GM12878 (cell line): Measurements from ENCODE around the gene CPNE5. TPM values are rescaled to one million over a fixed set of nuclear protein-coding genes. Genes with fewer than 3 reads are reported as not detected.

Experiments used
- ATAC-seq: fragments of 200-7000 bp; cut with Tn5 transposase; 3 replicates; pipeline ENCODE4 v1.9.1; 2020; ENCODE audit warnings: mild to moderate bottlenecking, moderate library complexity
- BruUV-seq: library from RNA; stranded (reverse); fragments of 400-500 nt; replicated peaks from 2 replicates; lab custom pipeline; 2021; lab: Mats Ljungman, UMichigan
- CTCF ChIA-PET: fragments of 300-600 bp; sonication (Branson Sonifier 250); formaldehyde crosslinking; extraction: SDS; loops from one replicate; lab custom pipeline; 2021; ENCODE audit warnings: inconsistent platforms; lab: Yijun Ruan, JAX
- POLR2A ChIA-PET: fragments of 350-600 bp; formaldehyde crosslinking; extraction: SDS; loops from one replicate; lab custom pipeline; 2021; ENCODE audit warnings: inconsistent platforms; lab: Charles Lee
- RAD21 ChIA-PET: fragments of 300-600 bp; sonication (Branson Sonifier 250); formaldehyde crosslinking; loops from one replicate; lab custom pipeline; 2023; ENCODE audit warnings: antibody characterized with exemption; ENCODE audit not compliant: unreplicated experiment; lab: Charles Lee
- SMC1A ChIA-PET: fragments of 300-600 bp; sonication (Branson Sonifier 250); formaldehyde crosslinking; loops from one replicate; lab custom pipeline; 2023; ENCODE audit not compliant: unreplicated experiment, uncharacterized antibody; lab: Charles Lee
- DNase-seq: peaks from one replicate; pipeline ENCODE4 v3.0.0-alpha.2; 2011; ENCODE audit warnings: low read depth, low spot score
- FAIRE-seq: peaks from 3 replicates; lab custom pipeline; 2011; peaks lifted over from hg19 to GRCh38; lab: Jason Lieb, UNC
- H2AFZ ChIP-seq: 2 replicates; pipeline ENCODE4 v1.6.0; 2011; ENCODE audit warnings: low read depth, low read length, control low read depth; ENCODE audit not compliant: control insufficient read depth
- H3K27ac ChIP-seq: 2 replicates; pipeline ENCODE4 v1.5.1; 2011; ENCODE audit warnings: control low read depth; ENCODE audit not compliant: control insufficient read depth, insufficient read depth
- H3K27me3 ChIP-seq, 2 experiments: replicated peaks in 1 of 2; 2 replicates each; pipeline versions ENCODE4 v1.6.0 to v1.6.1; 2011; ENCODE audit warnings: low read length in 1 of 2; ENCODE audit not compliant: control insufficient read depth in 2 of 2, insufficient read depth in 2 of 2
- H3K36me3 ChIP-seq, 2 experiments: 2 replicates each; pipeline ENCODE4 v1.5.1; 2011; ENCODE audit warnings: low read length in 1 of 2; ENCODE audit not compliant: control insufficient read depth in 2 of 2, insufficient read depth in 2 of 2
- H3K4me1 ChIP-seq: 2 replicates; pipeline ENCODE4 v1.6.1; 2011; ENCODE audit warnings: mild to moderate bottlenecking, low read length, moderate library complexity, mixed read lengths; ENCODE audit not compliant: control insufficient read depth, insufficient read depth
- H3K4me2 ChIP-seq: 2 replicates; pipeline ENCODE4 v1.6.0; 2011; ENCODE audit warnings: control low read depth; ENCODE audit not compliant: control insufficient read depth, insufficient read depth
- H3K4me3 ChIP-seq: fragments of 200-600 bp; sonication (generic); 2 replicates; pipeline ENCODE4 v1.5.1; 2016
- H3K79me2 ChIP-seq: 2 replicates; pipeline ENCODE4 v1.6.0; 2011; ENCODE audit warnings: low read length; ENCODE audit not compliant: control insufficient read depth, insufficient read depth
- H3K9ac ChIP-seq: 2 replicates; pipeline ENCODE4 v1.8.0; 2011; ENCODE audit warnings: low read length, control low read depth, mixed read lengths; ENCODE audit not compliant: control insufficient read depth, insufficient read depth
- H3K9me3 ChIP-seq: replicated peaks from 3 replicates; pipeline ENCODE4 v1.5.1; 2011; ENCODE audit warnings: mild to moderate bottlenecking, low read length; ENCODE audit not compliant: control insufficient read depth, insufficient read depth
- H4K20me1 ChIP-seq: 2 replicates; pipeline ENCODE4 v1.6.0; 2011; ENCODE audit not compliant: control insufficient read depth, insufficient read depth
- ATF3 ChIP-seq: IDR thresholded peaks from 2 replicates; pipeline ENCODE4 v1.6.1; 2011; ENCODE audit warnings: low read depth, mild to moderate bottlenecking, low read length, moderate library complexity, borderline replicate concordance; ENCODE audit errors: extremely low read depth
- ELK1 ChIP-seq: IDR thresholded peaks from 2 replicates; pipeline ENCODE4 v1.6.1; 2012; ENCODE audit warnings: low read depth, low read length, improper control_type of control experiment
- ZBTB4 ChIP-seq: fragments of 450-650 bp; formaldehyde crosslinking; IDR thresholded peaks from 2 replicates; pipeline ENCODE4 v1.4.0; 2022; ENCODE audit warnings: mild to moderate bottlenecking, moderate library complexity
- WGBS: methylation state at CpG from one replicate; pipeline ENCODE4 v1.1.6; 2016; ENCODE audit warnings: low lambda C conversion rate; ENCODE audit not compliant: insufficient replicate concordance, insufficient coverage; ENCODE audit errors: missing lambda C conversion rate; 5-methylcytosine and 5-hydroxymethylcytosine counted together
- in situ Hi-C: fragments of 300-500 bp; cut with MboI; formaldehyde crosslinking; loops from 9 replicates; pipeline ENCODE4 v1.14.3; 2018; ENCODE audit warnings: mixed read lengths
- intact Hi-C: fragments of 100-400 bp; cut with micrococcal nuclease; formaldehyde crosslinking; loops from one replicate; pipeline ENCODE4 v1.14.2; 2022; ENCODE audit not compliant: unreplicated experiment
- polyA plus RNA-seq, 11 experiments: library from polyadenylated mRNA; depleted of rRNA in 4 of 11; unstranded in 6 of 11; stranded (reverse) in 5 of 11; fragments of >200 nt; fragmentation: Nextera tagmentation in 4 of 11; fragmentation: Illumina TruSeq in 1 of 11; extraction: Ambion mirVana in 4 of 11; extraction: Trizol in 1 of 11; gene quantifications; 1 replicate in 1 of 11; 2 replicates in 10 of 11; pipeline versions ENCODE4 v1.2.1 to v1.2.3, GENCODE V29; 2011 to 2016; ENCODE audit warnings: inconsistent platforms in 2 of 11, missing spikeins in 2 of 11, low read depth in 1 of 11
- total RNA-seq, 4 experiments: library from RNA; depleted of rRNA in 3 of 4; stranded (reverse); fragments of >200 nt in 3 of 4; fragmentation: Illumina TruSeq in 1 of 4; extraction: Trizol in 1 of 4; gene quantifications; 2 replicates each; pipeline versions ENCODE4 v1.2.1 to v1.2.3, GENCODE V29; 2013 to 2021

Gene CPNE5
- total and polyA plus RNA-seq, 10 of the 15 experiments (the other 5 are each of a cell fraction or from before 2014, with no cell fraction given), result 2.4 to 39.1 (median 18.2) TPM

- no peak overlapping the region for H3K4me3 ChIP-seq
- no peak overlapping the region for H3K27ac ChIP-seq
- POLR2A ChIA-PET, result interaction anchor here (0.8 kb wide), 1 partner anchor 9 kb away, joined by 3 read pairs; no protein-coding TSS in a partner anchor
- RAD21 ChIA-PET, result interaction anchor here (1.1 to 1.8 kb wide), 4 partner anchors 9 to 226 kb away, joined by 3 to 5 read pairs (median 3); no protein-coding TSS in a partner anchor
- no TSS peak for BruUV-seq
- TF ChIP-seq ATF3 (no peak), ZBTB4 (CRISPR knock-in tag) (no peak), ELK1 (no peak)
- no peaks in the 10 kb centered on the region for H3K9me3 ChIP-seq
- H3K9ac ChIP-seq, result no peak overlapping the region
- intact Hi-C loops, result no loop called here
- H2AFZ ChIP-seq, result no peak overlapping the region
- no peak for FAIRE-seq
- in situ Hi-C loops, result no loop called here
- peaks cover 2 to 9% of the 10 kb centered on the region in 2 experiments; a peak in 2 of 4 replicates for H3K27me3 ChIP-seq
- H3K4me2 ChIP-seq, result no peak overlapping the region
- H4K20me1 ChIP-seq, result no peaks in the 10 kb centered on the region
- ATAC-seq, result no peak; the same call in 2 of the 3 replicates
- H3K79me2 ChIP-seq, result no peaks in the 10 kb centered on the region
- CTCF ChIA-PET, result interaction anchor here (1.3 to 2.0 kb wide), 4 partner anchors 9 to 59 kb away, joined by 5 to 15 read pairs (median 6); no protein-coding TSS in a partner anchor
- H3K36me3 ChIP-seq, result no peaks in the 10 kb centered on the region
- WGBS, result 22% methylated on average over 10 of the region's 10 CpGs
- DNase-seq, result no peak
- no peaks in the 10 kb centered on the region for H3K4me1 ChIP-seq
- SMC1A ChIA-PET, result interaction anchor here (0.9 to 2.2 kb wide), 3 partner anchors 9 to 227 kb away, joined by 3 to 7 read pairs (median 5); no protein-coding TSS in a partner anchor
Observed at GRCh38 chr6:36791521-36792135, 47.6 kb downstream of the CPNE5 start.
